Activated CD4-positive, alpha-beta memory T cell treated with anti-CD3 and anti-CD28 coated beads, Interleukin-2, amount 10 ng/mL, durations not matched to agents 7 days and 5 days (primary cell): Measurements from ENCODE around the gene HSBP1L1. TPM values are rescaled to one million over a fixed set of nuclear protein-coding genes. Genes with fewer than 3 reads are reported as not detected.
A peak's percentile ranks its signal among the peaks of the same experiment; 100 is the strongest.

ENCODE experiments used
- CTCF ChIA-PET: fragments of 350-600 bp; sonication (Branson Sonifier 250); formaldehyde crosslinking; loops from one replicate; lab custom pipeline; 2021; ENCODE audit warnings: antibody characterized with exemption, inconsistent platforms; lab: Charles Lee
- POLR2A ChIA-PET: fragments of 350-600 bp; sonication (Branson Sonifier 250); formaldehyde crosslinking; loops from one replicate; lab custom pipeline; 2021; ENCODE audit warnings: antibody characterized with exemption; lab: Charles Lee
- DNase-seq: peaks from one replicate; pipeline ENCODE4 v3.0.0-alpha.2; 2020
- H3K27ac Mint-ChIP-seq: one replicate; pipeline ENCODE4 v1.8.0; 2021; ENCODE audit warnings: mild to moderate bottlenecking, mixed read lengths
- H3K27me3 Mint-ChIP-seq: one replicate; pipeline ENCODE4 v1.8.0; 2021; ENCODE audit warnings: mixed read lengths
- H3K36me3 Mint-ChIP-seq: one replicate; pipeline ENCODE4 v1.8.0; 2021; ENCODE audit warnings: low read depth, mixed read lengths
- H3K4me1 Mint-ChIP-seq: one replicate; pipeline ENCODE4 v1.8.0; 2021; ENCODE audit warnings: mixed read lengths
- H3K4me3 Mint-ChIP-seq: one replicate; pipeline ENCODE4 v1.8.0; 2021; ENCODE audit warnings: mild to moderate bottlenecking, mixed read lengths
- H3K9me3 Mint-ChIP-seq: one replicate; pipeline ENCODE4 v1.8.0; 2021; ENCODE audit warnings: mixed read lengths
- total RNA-seq, 2 experiments: library from RNA; stranded (reverse); gene quantifications; one replicate each; pipeline ENCODE4 v1.2.3, GENCODE V29; 2021

HSBP1L1 gene
- total RNA-seq, 2 experiments from 2014 or later, result 9.0 to 9.2 TPM

- peaks cover 44% of the 10 kb centered on the region for H3K36me3 Mint-ChIP-seq
- ChIA-PET POLR2A (no interaction called here), CTCF (interaction anchor here (0.6 kb wide), 1 partner anchor 23 kb away, joined by 3 read pairs; no protein-coding TSS in a partner anchor)
- H3K27me3 Mint-ChIP-seq, result no peaks in the 10 kb centered on the region
- no peak for DNase-seq
- no peak overlapping the region for H3K4me3 Mint-ChIP-seq
- no peak overlapping the region for H3K27ac Mint-ChIP-seq
- H3K4me1 Mint-ChIP-seq, result peaks cover 53% of the 10 kb centered on the region
- H3K9me3 Mint-ChIP-seq, result no peaks in the 10 kb centered on the region
These were observed 15.4 kb downstream of the HSBP1L1 start for GRCh38 chr18:79979843-79980242.

GRCh38 chr18:79980585-79980984, 16.1 kb downstream of the HSBP1L1 start:
- no peak overlapping the region for H3K4me3 Mint-ChIP-seq
- CTCF ChIA-PET, result no interaction called here
- H3K27ac Mint-ChIP-seq, result no peak overlapping the region
- DNase-seq, result no peak
- peaks cover 61% of the 10 kb centered on the region for H3K4me1 Mint-ChIP-seq
- POLR2A ChIA-PET, result no interaction called here
- H3K36me3 Mint-ChIP-seq, result peaks cover 45% of the 10 kb centered on the region
- no peaks in the 10 kb centered on the region for H3K9me3 Mint-ChIP-seq
- no peaks in the 10 kb centered on the region for H3K27me3 Mint-ChIP-seq

GRCh38 chr18:79982736-79983135, 18.3 kb downstream of the HSBP1L1 start:
- Mint-ChIP-seq H3K4me1 (peaks cover 76% of the 10 kb centered on the region), H3K36me3 (peaks cover 48% of the 10 kb centered on the region), H3K27me3 (no peaks in the 10 kb centered on the region), H3K9me3 (no peaks in the 10 kb centered on the region), H3K27ac (peak overlapping the region; percentile 44), H3K4me3 (no peak overlapping the region)
- ChIA-PET POLR2A (interaction anchor here (1.4 to 2.7 kb wide), 2 partner anchors 19 to 21 kb away, joined by 4 to 14 read pairs; partner anchors contain the start of gene HSBP1L1), CTCF (interaction anchor here (1.1 kb wide), 1 partner anchor 21 kb away, joined by 4 read pairs; no protein-coding TSS in a partner anchor)
- peak; percentile 53 for DNase-seq

DNA sequence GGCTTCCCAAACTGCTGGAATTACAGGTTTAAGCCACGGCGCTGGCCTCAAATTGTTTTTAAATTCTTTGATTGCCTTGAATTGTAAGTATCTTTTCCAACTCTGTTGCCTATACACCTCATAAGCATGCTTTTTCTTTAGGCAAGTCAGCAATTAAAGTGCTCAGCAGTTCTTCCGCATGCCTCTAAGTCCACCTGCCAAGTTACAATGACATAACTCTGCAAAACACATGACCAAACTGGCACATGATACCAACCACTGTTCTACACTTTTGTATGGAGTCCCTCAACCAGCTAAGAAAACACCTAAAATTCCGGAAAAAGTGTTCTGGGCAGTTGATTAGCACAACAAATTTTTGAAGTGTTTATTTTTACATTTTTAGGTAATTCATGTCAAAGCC, 18.8 kb downstream of the HSBP1L1 start:
- Mint-ChIP-seq H3K27ac (peak overlapping the region; percentile 38), H3K9me3 (no peaks in the 10 kb centered on the region), H3K4me3 (no peak overlapping the region), H3K4me1 (peaks cover 75% of the 10 kb centered on the region), H3K27me3 (no peaks in the 10 kb centered on the region), H3K36me3 (peaks cover 43% of the 10 kb centered on the region)
- CTCF ChIA-PET, result interaction anchor here (1.1 kb wide), 1 partner anchor 21 kb away, joined by 4 read pairs; no protein-coding TSS in a partner anchor
- POLR2A ChIA-PET, result interaction anchor here (0.7 to 2.7 kb wide), 3 partner anchors 19 to 126 kb away, joined by 3 to 14 read pairs (median 10); partner anchors contain the start of genes ADNP2 and HSBP1L1
- DNase-seq, result no peak

DNA sequence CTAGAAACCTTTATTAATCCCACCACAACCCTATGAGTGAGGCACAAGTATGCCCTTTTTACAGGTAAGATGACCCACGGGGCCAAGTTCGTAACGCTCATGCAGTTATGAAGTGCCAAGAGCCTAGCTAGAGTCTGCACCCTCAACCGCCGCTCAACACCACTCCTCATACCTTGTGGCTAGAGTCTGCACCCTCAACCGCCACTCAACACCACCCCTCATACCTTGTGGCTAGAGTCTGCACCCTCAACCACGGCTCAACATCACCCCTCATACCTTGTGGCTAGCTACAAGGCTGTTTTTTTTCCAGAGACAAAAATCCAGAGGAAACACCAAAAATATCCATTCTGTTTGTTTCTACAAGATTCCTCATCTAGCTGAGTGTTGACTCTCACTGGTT, 19.4 kb downstream of the HSBP1L1 start:
- Mint-ChIP-seq H3K27ac (peak overlapping the region; percentile 52), H3K36me3 (peaks cover 43% of the 10 kb centered on the region), H3K4me1 (peaks cover 75% of the 10 kb centered on the region), H3K4me3 (no peak overlapping the region), H3K27me3 (no peaks in the 10 kb centered on the region), H3K9me3 (no peaks in the 10 kb centered on the region)
- CTCF ChIA-PET, result interaction anchor here (1.1 to 1.2 kb wide), 2 partner anchors 22 kb away, joined by 4 read pairs; no protein-coding TSS in a partner anchor
- DNase-seq, result no peak
- POLR2A ChIA-PET, result interaction anchor here (0.7 to 2.7 kb wide), 4 partner anchors 20 to 126 kb away, joined by 3 to 14 read pairs (median 8); partner anchors contain the start of genes ADNP2 and HSBP1L1

DNA sequence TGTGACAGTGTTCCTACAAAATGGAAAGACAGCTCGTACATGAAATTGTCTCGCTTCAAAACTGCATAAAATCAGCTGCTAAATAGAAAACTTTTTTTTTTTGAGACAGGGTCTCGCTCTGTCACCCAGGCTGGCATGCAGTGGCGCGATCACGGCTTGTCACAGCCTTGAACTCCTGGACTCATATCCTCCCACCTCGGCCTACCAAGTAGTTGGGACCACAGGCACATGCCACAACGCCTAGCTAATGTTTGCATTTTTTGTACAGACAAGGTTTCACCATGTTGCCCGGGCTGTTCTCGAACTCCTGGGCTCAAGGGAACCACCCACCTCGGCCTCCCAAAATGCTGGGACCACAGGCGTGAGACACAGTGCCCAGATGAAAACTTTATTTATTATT, 20.7 kb downstream of the HSBP1L1 start:
- DNase-seq, result no peak
- Mint-ChIP-seq H3K27ac (no peak overlapping the region), H3K4me3 (no peak overlapping the region), H3K4me1 (peaks cover 69% of the 10 kb centered on the region), H3K9me3 (no peaks in the 10 kb centered on the region), H3K27me3 (no peaks in the 10 kb centered on the region), H3K36me3 (peaks cover 36% of the 10 kb centered on the region)
- POLR2A ChIA-PET, result interaction anchor here (1.0 to 4.2 kb wide), 6 partner anchors 17 to 124 kb away, joined by 3 to 34 read pairs (median 8); partner anchors contain the start of genes ADNP2, HSBP1L1 and SLC66A2
- CTCF ChIA-PET, result interaction anchor here (0.8 to 2.2 kb wide), 4 partner anchors 23 to 605 kb away, joined by 3 to 10 read pairs (median 4); partner anchors contain the start of gene SLC66A2

DNA sequence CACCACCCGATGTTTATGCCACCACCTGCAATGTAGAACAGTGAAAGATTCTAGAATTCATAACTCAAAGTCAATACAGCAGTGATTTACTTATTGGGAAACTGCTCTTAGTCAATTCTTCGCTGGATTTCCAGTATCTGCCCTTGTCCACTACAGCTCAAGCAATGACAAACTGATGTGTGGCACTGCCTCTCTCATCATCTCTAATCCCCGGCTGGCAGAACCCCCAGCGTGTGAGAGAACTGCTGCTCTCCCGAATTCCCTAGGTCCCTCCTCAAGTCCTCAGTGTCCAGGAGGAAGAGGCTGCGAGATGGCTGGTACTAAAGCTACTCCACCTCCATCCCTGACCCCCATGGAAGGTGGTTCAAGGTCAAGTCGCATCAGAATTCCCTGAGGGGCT, 22.3 kb downstream of the HSBP1L1 start:
- POLR2A ChIA-PET, result interaction anchor here (0.7 to 4.6 kb wide), 6 partner anchors 19 to 306 kb away, joined by 3 to 34 read pairs (median 14); partner anchors contain the start of genes HSBP1L1, RBFA and SLC66A2
- peaks cover 60% of the 10 kb centered on the region for H3K4me1 Mint-ChIP-seq
- peaks cover 35% of the 10 kb centered on the region for H3K36me3 Mint-ChIP-seq

GRCh38 chr18:79987566-79987965, 23.1 kb downstream of the HSBP1L1 start:
- ChIA-PET POLR2A (interaction anchor here (0.7 to 4.6 kb wide), 11 partner anchors 20 to 464 kb away, joined by 3 to 34 read pairs (median 8); partner anchors contain the start of genes ADNP2, HSBP1L1, RBFA and SLC66A2), CTCF (interaction anchor here (1.1 to 3.0 kb wide), 3 partner anchors 24 to 47 kb away, joined by 4 to 7 read pairs (median 7); no protein-coding TSS in a partner anchor)
- Mint-ChIP-seq H3K36me3 (peaks cover 27% of the 10 kb centered on the region), H3K4me3 (peak overlapping the region; percentile 92), H3K9me3 (no peaks in the 10 kb centered on the region), H3K27me3 (no peaks in the 10 kb centered on the region), H3K4me1 (peaks cover 52% of the 10 kb centered on the region), H3K27ac (peak overlapping the region; percentile 75)
- DNase-seq, result no peak

More for the DNA sequence above, 22.3 kb downstream of the HSBP1L1 start:
- no peaks in the 10 kb centered on the region for H3K27me3 Mint-ChIP-seq
- no peak for DNase-seq
- H3K4me3 Mint-ChIP-seq, result peak overlapping the region; percentile 92
- no peak overlapping the region for H3K27ac Mint-ChIP-seq
- no peaks in the 10 kb centered on the region for H3K9me3 Mint-ChIP-seq
- CTCF ChIA-PET, result interaction anchor here (1.5 to 3.0 kb wide), 3 partner anchors 23 to 35 kb away, joined by 7 to 10 read pairs (median 7); partner anchors contain the start of gene SLC66A2

DNA sequence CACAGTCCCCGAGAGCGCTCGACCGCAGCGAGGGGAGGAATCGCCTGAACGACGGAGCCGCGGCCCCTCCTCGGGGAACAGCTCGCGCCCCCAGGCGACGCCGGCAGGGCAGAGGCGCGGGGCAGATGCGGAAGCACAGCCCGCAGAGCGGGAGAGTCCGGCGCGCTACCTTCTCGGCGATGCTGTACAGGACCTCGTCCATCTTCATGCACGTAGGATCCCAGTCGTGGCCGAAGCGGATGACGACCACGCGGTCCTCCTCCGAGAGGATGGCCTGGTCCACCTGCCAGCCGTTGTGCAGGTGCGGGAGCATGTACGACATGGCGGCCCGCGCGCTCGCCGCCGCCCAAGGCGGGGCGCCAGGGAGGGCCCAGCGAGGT, 23.6 kb downstream of the HSBP1L1 start:
- DNase-seq, result peak; percentile 69
- Mint-ChIP-seq H3K27ac (peak overlapping the region; percentile 75), H3K36me3 (peaks cover 25% of the 10 kb centered on the region), H3K27me3 (no peaks in the 10 kb centered on the region), H3K4me3 (peak overlapping the region; percentile 92), H3K9me3 (no peaks in the 10 kb centered on the region), H3K4me1 (peaks cover 47% of the 10 kb centered on the region)
- POLR2A ChIA-PET, result interaction anchor here (0.7 to 4.6 kb wide), 12 partner anchors 15 to 465 kb away, joined by 3 to 34 read pairs (median 6); partner anchors contain the start of genes ADNP2, HSBP1L1, RBFA and SLC66A2
- CTCF ChIA-PET, result interaction anchor here (1.1 to 3.0 kb wide), 3 partner anchors 25 to 47 kb away, joined by 4 to 7 read pairs (median 7); no protein-coding TSS in a partner anchor

DNA sequence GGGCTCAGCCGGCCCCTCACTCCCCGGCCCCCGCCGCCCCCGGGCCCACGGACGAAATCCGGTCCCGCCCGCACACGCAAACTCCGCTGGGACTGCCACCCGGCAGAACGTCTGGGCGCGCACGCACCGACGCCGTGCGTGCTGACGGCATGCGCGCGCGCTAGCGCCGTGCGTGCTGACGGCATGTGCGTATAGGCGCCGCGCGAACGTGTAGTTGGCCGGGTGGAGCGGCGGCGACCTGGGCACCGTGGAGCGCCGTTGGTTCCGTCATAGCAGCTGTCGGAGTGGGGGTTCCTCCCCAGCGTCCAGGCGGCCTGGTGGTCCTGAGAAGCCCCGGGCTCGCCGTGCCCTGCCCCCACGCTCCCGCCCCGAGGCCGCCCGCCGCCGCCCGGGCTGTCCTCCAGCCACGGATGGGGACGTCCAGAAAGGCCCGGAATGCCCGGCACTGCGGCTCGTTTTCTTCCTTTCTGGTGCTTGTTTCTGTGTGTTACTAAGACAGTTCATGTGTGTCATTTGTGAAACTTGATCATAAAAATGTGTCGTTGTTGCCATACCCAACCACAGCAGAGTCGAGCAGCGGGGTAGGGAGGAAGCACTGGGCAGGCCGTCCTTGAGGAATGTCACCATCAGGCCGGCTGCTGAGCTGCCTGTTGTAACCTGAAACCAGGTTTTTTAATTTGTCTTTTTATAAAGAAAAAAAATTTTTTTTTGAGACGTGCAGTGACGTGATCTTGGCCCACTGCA, 24.2 kb downstream of the HSBP1L1 start, which contains the start of gene TXNL4A:
Gene TXNL4A (minus strand): TSS at position 113 of the 744 bp plus-strand sequence. CDS start 171 bp downstream, outside the sequence.
- Mint-ChIP-seq H3K9me3 (no peaks in the 10 kb centered on the region), H3K4me3 (peak within 1 kb of the TSS; percentile 92), H3K27ac (peak within 1 kb of the TSS; percentile 88), H3K27me3 (no peaks in the 10 kb centered on the region), H3K36me3 (peaks cover 25% of the 10 kb centered on the region), H3K4me1 (peaks cover 41% of the 10 kb centered on the region)
- ChIA-PET POLR2A (interaction anchor here (0.6 to 4.6 kb wide), 13 partner anchors 14 to 465 kb away, joined by 3 to 34 read pairs (median 5); partner anchors contain the start of genes ADNP2, HSBP1L1, RBFA and SLC66A2), CTCF (interaction anchor here (1.0 to 3.0 kb wide), 3 partner anchors 25 to 45 kb away, joined by 3 to 7 read pairs (median 7); no protein-coding TSS in a partner anchor)
- peak; percentile 88 for DNase-seq

GRCh38 chr18:79989195-79989497, 24.7 kb downstream of the HSBP1L1 start:
- H3K27ac Mint-ChIP-seq, result peak overlapping the region; percentile 88
- CTCF ChIA-PET, result interaction anchor here (1.0 to 3.0 kb wide), 2 partner anchors 28 to 44 kb away, joined by 3 to 7 read pairs; no protein-coding TSS in a partner anchor
- peaks cover 36% of the 10 kb centered on the region for H3K4me1 Mint-ChIP-seq
- peak overlapping the region; percentile 92 for H3K4me3 Mint-ChIP-seq
- peaks cover 20% of the 10 kb centered on the region for H3K36me3 Mint-ChIP-seq
- no peaks in the 10 kb centered on the region for H3K27me3 Mint-ChIP-seq
- POLR2A ChIA-PET, result interaction anchor here (0.6 to 4.6 kb wide), 7 partner anchors 14 to 263 kb away, joined by 3 to 34 read pairs (median 5); partner anchors contain the start of genes ADNP2, RBFA and SLC66A2
- H3K9me3 Mint-ChIP-seq, result no peaks in the 10 kb centered on the region
- DNase-seq, result peak; percentile 18

- Mint-ChIP-seq H3K36me3 (peaks cover 5% of the 10 kb centered on the region), H3K4me3 (no peak overlapping the region), H3K27ac (no peak overlapping the region), H3K27me3 (no peaks in the 10 kb centered on the region), H3K4me1 (peaks cover 18% of the 10 kb centered on the region), H3K9me3 (no peaks in the 10 kb centered on the region)
- CTCF ChIA-PET, result no interaction called here
- no peak for DNase-seq
- POLR2A ChIA-PET, result no interaction called here
These were observed 27.1 kb downstream of the HSBP1L1 start for GRCh38 chr18:79991494-79991893.
